ENCODE data around the gene KLHL17. TPM values are rescaled to one million over a fixed set of nuclear protein-coding genes. Genes with fewer than 3 reads are reported as not detected.

Gene KLHL17
- total RNA-seq, 2 experiments from 2014 or later, result 24.4 to 27.7 TPM

DNA sequence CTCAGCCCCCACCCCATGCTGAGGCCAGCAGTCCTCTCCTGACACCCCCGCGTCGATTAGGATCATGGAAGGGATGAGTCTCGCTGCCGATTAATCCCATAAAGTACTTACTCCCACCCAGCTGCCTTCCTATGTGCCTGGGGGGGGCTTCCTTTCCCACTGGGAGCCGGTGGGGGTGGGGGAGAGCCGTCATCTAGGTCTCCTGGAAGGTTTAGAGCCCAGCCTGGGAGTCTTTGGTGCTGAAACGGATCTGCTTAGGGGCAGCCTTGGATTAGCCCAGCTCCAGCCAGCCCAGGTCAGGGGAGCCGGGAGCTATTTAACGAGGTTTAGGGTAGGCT is 26.8 kb upstream of the KLHL17 start:
- peaks cover 23% of the 10 kb centered on the region for H3K27me3 Mint-ChIP-seq (ENCODE audit: low read depth)
- no peak overlapping the region for H3K4me3 Mint-ChIP-seq
- ChIA-PET CTCF (no interaction called here), POLR2A (no interaction called here)
- H3K27ac Mint-ChIP-seq, result no peak overlapping the region
- ATAC-seq, result no peak
- no peaks in the 10 kb centered on the region for H3K36me3 Mint-ChIP-seq (ENCODE audit: low read depth)
- H3K9me3 Mint-ChIP-seq (ENCODE audit: insufficient read depth), result no peaks in the 10 kb centered on the region
- peaks cover 5% of the 10 kb centered on the region for H3K4me1 Mint-ChIP-seq (ENCODE audit: low read depth)
- no peak for DNase-seq

DNA sequence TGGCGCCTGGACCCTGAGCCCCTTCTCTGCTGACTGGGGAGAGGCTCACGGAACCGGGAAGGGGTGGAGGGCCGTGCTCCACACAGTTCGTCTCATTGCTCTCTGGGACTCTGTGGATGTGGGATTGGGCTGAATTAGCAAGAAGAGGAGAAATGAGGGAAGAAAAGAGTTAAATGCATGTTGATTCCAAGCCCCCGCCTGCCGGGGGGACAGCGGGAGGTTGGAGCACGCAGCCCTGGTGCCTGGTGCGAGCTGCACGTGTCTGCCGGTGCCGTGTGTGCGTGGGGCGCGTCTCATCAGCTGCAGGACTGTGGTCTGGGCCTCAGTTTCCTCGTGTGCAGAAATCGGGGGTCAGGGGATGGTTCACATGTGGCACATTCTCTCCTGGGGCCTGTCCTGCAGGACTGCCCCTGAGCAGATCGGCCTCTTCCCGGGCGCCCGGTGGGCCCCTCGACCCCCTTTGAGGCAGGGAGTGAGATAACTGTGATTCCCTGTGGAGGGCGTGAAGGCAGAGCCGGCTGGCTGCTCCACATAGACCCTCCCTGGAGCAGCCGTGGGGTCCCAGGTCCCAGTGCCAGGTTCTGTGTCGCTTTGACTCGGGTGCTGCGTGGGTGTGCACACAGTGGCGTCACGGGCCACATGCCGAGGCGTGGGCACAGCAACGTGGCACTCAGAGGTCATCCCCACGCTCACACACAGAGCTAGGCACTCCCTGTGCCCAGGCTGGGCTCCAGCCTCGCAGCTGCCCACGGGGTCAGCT is 25.2 kb upstream of the KLHL17 start:
- DNase-seq, result no peak
- peaks cover 25% of the 10 kb centered on the region for H3K27me3 Mint-ChIP-seq (ENCODE audit: low read depth)
- H3K4me1 Mint-ChIP-seq (ENCODE audit: low read depth), result peaks cover 5% of the 10 kb centered on the region
- no peak overlapping the region for H3K4me3 Mint-ChIP-seq
- no peak for ATAC-seq
- POLR2A ChIA-PET, result no interaction called here
- CTCF ChIA-PET, result no interaction called here
- no peak overlapping the region for H3K27ac Mint-ChIP-seq
- H3K36me3 Mint-ChIP-seq (ENCODE audit: low read depth), result no peaks in the 10 kb centered on the region
- no peaks in the 10 kb centered on the region for H3K9me3 Mint-ChIP-seq (ENCODE audit: insufficient read depth)

DNA sequence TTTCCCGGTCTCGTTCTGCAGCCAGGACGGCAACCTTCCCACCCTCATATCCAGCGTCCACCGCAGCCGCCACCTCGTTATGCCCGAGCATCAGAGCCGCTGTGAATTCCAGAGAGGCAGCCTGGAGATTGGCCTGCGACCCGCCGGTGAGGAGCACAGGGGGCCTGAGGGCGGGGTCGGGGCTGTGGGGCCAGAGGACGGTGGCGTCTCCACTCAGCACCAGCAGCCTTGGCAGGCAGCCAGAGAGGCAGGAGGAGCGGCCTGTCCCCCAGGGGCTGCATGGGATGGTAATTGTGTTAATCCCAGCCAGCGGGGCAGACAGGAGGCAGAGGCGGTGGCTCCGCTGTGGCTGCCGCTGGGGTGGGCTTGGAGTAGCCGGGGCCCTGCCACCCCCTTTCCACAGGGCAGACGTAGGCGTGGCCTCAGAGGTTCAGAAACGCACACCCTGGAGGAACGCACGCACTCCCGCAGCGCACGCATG is 24.6 kb upstream of the KLHL17 start:
- no peaks in the 10 kb centered on the region for H3K36me3 Mint-ChIP-seq (ENCODE audit: low read depth)
- no peak overlapping the region for H3K27ac Mint-ChIP-seq
- ChIA-PET POLR2A (no interaction called here), CTCF (no interaction called here)
- ATAC-seq (no peak), DNase-seq (no peak)
- H3K27me3 Mint-ChIP-seq (ENCODE audit: low read depth), result peaks cover 28% of the 10 kb centered on the region
- no peaks in the 10 kb centered on the region for H3K9me3 Mint-ChIP-seq (ENCODE audit: insufficient read depth)
- H3K4me1 Mint-ChIP-seq (ENCODE audit: low read depth), result peaks cover 8% of the 10 kb centered on the region
- H3K4me3 Mint-ChIP-seq, result no peak overlapping the region

DNA sequence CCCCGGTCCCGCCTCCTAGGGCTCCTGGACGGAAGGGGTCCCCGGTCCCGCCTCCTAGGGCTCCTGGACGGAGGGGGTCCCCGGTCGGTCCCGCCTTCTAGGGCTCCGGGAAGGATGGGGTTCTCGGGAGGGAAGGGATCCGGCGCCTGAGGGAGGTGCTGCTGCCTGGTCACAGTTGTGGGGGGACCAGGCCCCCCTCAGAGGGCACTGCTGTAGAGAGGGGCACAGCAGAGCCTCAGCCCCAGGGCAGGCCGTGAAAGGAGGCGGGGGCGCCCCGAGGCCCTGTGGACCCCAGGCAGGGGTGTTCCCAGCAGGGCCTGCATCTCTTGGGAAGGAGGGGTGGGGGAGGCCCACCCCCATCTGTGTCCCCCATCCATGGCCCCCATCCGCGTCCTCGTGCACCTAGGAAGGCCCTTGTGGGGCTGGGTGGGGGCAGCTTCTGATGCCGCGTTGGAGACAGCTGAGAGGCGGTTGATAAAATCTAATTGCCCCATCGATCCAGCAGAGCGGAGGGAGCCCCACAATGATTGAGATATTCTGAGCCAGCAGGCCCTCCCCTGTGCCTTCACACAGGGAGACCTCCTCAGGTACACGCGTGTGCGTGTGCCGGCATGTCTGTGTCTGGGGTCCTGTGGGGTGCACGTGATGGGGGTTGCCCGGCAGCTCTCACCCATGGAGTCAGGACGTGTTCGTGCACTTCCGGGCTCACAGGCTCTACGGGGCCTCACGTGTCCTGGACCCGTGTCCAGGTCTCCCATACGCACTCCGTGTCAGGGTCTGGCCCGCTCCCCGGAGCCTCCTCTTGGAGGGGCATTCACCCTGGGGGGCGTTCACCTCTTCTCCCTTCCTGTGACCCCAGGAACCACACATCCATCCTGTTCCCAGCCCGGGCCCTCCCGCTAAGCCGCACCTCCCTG is 23.8 kb upstream of the KLHL17 start:
- Mint-ChIP-seq H3K27ac (no peak overlapping the region), H3K4me1 (ENCODE audit: low read depth) (peaks cover 10% of the 10 kb centered on the region), H3K9me3 (ENCODE audit: insufficient read depth) (no peaks in the 10 kb centered on the region), H3K36me3 (ENCODE audit: low read depth) (peaks cover 2% of the 10 kb centered on the region), H3K27me3 (ENCODE audit: low read depth) (peaks cover 31% of the 10 kb centered on the region), H3K4me3 (no peak overlapping the region)
- ChIA-PET CTCF (no interaction called here), POLR2A (no interaction called here)
- ATAC-seq (no peak), DNase-seq (no peak)

DNA sequence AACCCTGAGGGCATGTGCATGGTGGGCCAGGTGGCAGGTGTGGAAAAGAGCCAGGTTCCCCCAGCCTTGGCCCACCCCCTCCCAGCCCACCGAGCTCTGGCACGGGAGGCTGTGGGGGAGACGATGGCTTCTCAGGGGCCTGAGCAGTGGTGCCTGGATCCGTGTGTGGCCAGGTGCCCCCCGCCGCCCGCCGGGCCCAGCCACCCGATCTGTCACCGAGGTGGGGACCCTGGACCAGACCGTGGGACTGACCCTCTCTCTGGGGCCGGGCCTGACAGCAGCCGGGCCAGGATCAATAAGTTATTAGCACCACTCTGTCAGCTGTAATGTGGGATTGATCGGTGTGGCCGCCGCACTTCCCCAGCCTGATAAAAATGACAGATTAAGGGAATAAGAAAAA is 22.9 kb upstream of the KLHL17 start:
- peaks cover 8% of the 10 kb centered on the region for H3K4me1 Mint-ChIP-seq (ENCODE audit: low read depth)
- ChIA-PET CTCF (interaction anchor here (1.0 kb wide), 1 partner anchor 32 kb away, joined by 7 read pairs; no protein-coding TSS in a partner anchor), POLR2A (no interaction called here)
- no peak for ATAC-seq
- no peak overlapping the region for H3K4me3 Mint-ChIP-seq
- H3K9me3 Mint-ChIP-seq (ENCODE audit: insufficient read depth), result no peaks in the 10 kb centered on the region
- H3K27me3 Mint-ChIP-seq (ENCODE audit: low read depth), result peaks cover 31% of the 10 kb centered on the region
- peaks cover 2% of the 10 kb centered on the region for H3K36me3 Mint-ChIP-seq (ENCODE audit: low read depth)
- no peak overlapping the region for H3K27ac Mint-ChIP-seq
- no peak for DNase-seq

DNA sequence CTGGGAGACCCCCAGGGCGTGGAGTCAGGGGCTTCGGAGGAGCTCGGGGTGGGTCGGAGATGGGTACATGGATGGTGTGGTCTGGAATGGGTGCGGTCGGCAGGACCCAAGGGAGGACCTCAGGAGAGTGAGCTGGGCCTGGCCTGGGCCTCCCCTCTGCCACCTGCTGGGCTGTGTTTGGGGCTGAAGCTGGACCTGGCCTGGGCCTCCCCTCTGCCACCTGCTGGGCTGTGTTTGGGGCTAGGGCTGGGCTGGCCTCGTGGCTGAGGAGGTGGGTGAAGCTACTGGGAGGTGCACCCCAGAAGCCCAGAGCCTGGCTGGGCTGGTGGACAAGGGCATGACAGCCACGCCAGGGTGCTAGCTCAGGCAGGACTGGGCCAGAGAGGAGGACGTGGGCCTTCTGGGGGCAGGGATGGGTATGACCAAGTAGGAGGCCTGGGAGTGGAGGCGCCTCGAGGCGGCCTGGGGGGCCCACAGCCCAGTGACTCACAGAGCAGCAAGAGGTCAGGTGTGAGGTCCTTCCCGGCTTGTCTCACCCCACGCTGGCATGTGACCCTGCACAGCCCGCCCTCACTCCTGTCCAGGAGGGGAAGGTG is 22.2 kb upstream of the KLHL17 start:
- Mint-ChIP-seq H3K4me3 (no peak overlapping the region), H3K9me3 (ENCODE audit: insufficient read depth) (no peaks in the 10 kb centered on the region), H3K4me1 (ENCODE audit: low read depth) (peaks cover 8% of the 10 kb centered on the region), H3K36me3 (ENCODE audit: low read depth) (peaks cover 2% of the 10 kb centered on the region), H3K27me3 (ENCODE audit: low read depth) (peaks cover 34% of the 10 kb centered on the region), H3K27ac (no peak overlapping the region)
- ATAC-seq (no peak), DNase-seq (no peak)
- CTCF ChIA-PET, result interaction anchor here (1.0 kb wide), 1 partner anchor 33 kb away, joined by 7 read pairs; no protein-coding TSS in a partner anchor
- POLR2A ChIA-PET, result no interaction called here

DNA sequence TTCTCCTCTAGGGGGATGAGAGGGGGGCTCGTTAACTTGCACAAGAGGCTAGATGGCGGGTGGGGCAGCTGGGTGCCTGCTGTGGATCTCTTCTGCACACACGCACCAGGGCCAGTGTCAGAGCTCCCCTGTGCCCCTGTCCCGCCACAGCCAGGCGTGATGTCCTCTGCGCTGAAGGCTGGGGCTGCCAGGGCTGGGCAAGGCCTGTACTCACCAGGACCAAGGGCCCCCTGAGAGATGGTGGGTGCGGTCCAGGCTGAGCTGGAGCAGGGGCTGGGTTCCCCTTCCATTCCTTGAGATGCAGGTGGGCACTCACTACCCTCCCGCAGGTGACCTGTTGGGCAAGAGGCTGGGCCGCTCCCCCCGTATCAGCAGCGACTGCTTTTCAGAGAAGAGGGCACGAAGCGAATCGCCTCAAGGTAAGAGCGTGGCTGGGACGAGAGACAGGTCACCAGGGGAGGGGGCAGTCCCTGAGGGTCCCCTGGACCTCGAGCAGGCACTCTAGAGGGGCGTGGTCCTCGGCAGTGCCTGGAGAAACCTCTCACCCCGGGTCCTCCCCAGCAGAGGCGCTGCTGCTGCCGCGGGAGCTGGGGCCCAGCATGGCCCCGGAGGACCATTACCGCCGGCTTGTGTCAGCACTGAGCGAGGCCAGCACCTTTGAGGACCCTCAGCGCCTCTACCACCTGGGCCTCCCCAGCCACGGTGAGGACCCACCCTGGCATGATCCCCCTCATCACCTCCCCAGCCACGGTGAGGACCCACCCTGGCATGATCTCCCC is 21.5 kb upstream of the KLHL17 start:
- H3K4me3 Mint-ChIP-seq, result no peak overlapping the region
- H3K27me3 Mint-ChIP-seq (ENCODE audit: low read depth), result peaks cover 34% of the 10 kb centered on the region
- no peak for ATAC-seq
- no peaks in the 10 kb centered on the region for H3K9me3 Mint-ChIP-seq (ENCODE audit: insufficient read depth)
- no peak overlapping the region for H3K27ac Mint-ChIP-seq
- peaks cover 2% of the 10 kb centered on the region for H3K36me3 Mint-ChIP-seq (ENCODE audit: low read depth)
- CTCF ChIA-PET, result interaction anchor here (1.0 kb wide), 1 partner anchor 33 kb away, joined by 7 read pairs; no protein-coding TSS in a partner anchor
- DNase-seq, result no peak
- H3K4me1 Mint-ChIP-seq (ENCODE audit: low read depth), result peaks cover 8% of the 10 kb centered on the region
- POLR2A ChIA-PET, result no interaction called here

- POLR2A ChIA-PET, result no interaction called here
- H3K4me3 Mint-ChIP-seq, result no peak overlapping the region
- H3K9me3 Mint-ChIP-seq (ENCODE audit: insufficient read depth), result no peaks in the 10 kb centered on the region
- no peak overlapping the region for H3K27ac Mint-ChIP-seq
- DNase-seq (no peak), ATAC-seq (no peak)
- peaks cover 4% of the 10 kb centered on the region for H3K36me3 Mint-ChIP-seq (ENCODE audit: low read depth)
- peaks cover 8% of the 10 kb centered on the region for H3K4me1 Mint-ChIP-seq (ENCODE audit: low read depth)
- H3K27me3 Mint-ChIP-seq (ENCODE audit: low read depth), result peaks cover 34% of the 10 kb centered on the region
- CTCF ChIA-PET, result no interaction called here
Measured at GRCh38 chr1:939511-940106, 20.8 kb upstream of the KLHL17 start.

GRCh38 chr1:940107-941014 is 20.0 kb upstream of the KLHL17 start:
- Mint-ChIP-seq H3K27me3 (ENCODE audit: low read depth) (peaks cover 30% of the 10 kb centered on the region), H3K36me3 (ENCODE audit: low read depth) (peaks cover 8% of the 10 kb centered on the region), H3K4me1 (ENCODE audit: low read depth) (peaks cover 8% of the 10 kb centered on the region), H3K9me3 (ENCODE audit: insufficient read depth) (no peaks in the 10 kb centered on the region), H3K27ac (no peak overlapping the region), H3K4me3 (no peak overlapping the region)
- CTCF ChIA-PET, result no interaction called here
- ATAC-seq (peak; percentile 24), DNase-seq (no peak)
- POLR2A ChIA-PET, result interaction anchor here (1.6 kb wide), 1 partner anchor 19 kb away, joined by 4 read pairs; the partner anchor contains the start of gene NOC2L

DNA sequence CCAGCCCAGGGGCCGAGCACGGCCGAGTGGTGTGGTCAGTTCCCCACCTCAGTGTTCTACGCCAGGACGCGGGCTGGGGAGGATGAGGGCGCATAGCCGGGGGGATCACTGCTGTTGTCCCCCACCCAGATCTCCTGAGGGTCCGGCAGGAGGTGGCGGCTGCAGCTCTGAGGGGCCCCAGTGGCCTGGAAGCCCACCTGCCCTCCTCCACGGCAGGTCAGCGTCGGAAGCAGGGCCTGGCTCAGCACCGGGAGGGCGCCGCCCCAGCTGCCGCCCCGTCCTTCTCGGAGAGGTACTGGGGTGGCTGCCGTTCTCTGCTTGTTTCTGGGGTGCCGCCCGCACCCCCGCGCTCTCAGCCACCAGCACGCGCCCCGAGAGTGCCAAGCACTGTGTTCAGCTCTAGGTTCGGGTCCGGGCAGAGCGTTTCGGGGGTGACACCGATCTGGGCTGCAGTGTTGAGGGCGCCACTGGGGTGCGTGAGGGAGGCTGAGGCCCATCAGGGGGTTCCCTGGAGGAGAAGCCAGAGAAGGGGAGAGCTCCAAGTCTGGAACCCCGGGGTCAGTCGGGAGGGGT is 19.3 kb upstream of the KLHL17 start:
- DNase-seq, result no peak
- CTCF ChIA-PET, result interaction anchor here (1.5 kb wide), 1 partner anchor 12 kb away, joined by 3 read pairs; no protein-coding TSS in a partner anchor
- Mint-ChIP-seq H3K4me3 (peak overlapping the region; percentile 40), H3K36me3 (ENCODE audit: low read depth) (peaks cover 14% of the 10 kb centered on the region), H3K9me3 (ENCODE audit: insufficient read depth) (no peaks in the 10 kb centered on the region), H3K4me1 (ENCODE audit: low read depth) (peaks cover 8% of the 10 kb centered on the region), H3K27ac (no peak overlapping the region), H3K27me3 (ENCODE audit: low read depth) (peaks cover 25% of the 10 kb centered on the region)
- POLR2A ChIA-PET, result interaction anchor here (1.6 kb wide), 1 partner anchor 18 kb away, joined by 4 read pairs; the partner anchor contains the start of gene NOC2L
- peak; percentile 16 for ATAC-seq

Measured in activated CD8-positive, alpha-beta T cell treated with anti-CD3 and anti-CD28 coated beads, Interleukin-2, amount 10 ng/mL, durations not matched to agents 7 days and 5 days (primary cell).